Breast epithelium (tissue), 3 donors: ENCODE measurements around the gene VPS29.

ENCODE experiments used
- CTCF ChIP-seq, 3 donors: fragments of 450-650 bp; IDR thresholded peaks; one replicate each; pipeline ENCODE4 v1.5.1; 2016 to 2017; ENCODE audit warnings: antibody characterized with exemption in 3 of 3, mild to moderate bottlenecking in 3 of 3, moderate library complexity in 3 of 3
- POLR2A ChIP-seq: fragments of 450-650 bp; IDR thresholded peaks from one replicate; pipeline ENCODE4 v1.6.1; 2016; ENCODE audit warnings: antibody characterized with exemption, mild to moderate bottlenecking, moderate library complexity
- POLR2AphosphoS5 ChIP-seq, 3 donors: sonication (generic); formaldehyde crosslinking; IDR thresholded peaks; one replicate each; pipeline ENCODE4 v1.6.1; 2017; ENCODE audit warnings: antibody characterized with exemption in 3 of 3

- TF ChIP-seq CTCF (IDR thresholded peaks at IDR 0.05) (no peak), POLR2A (no peak), POLR2AphosphoS5 (IDR thresholded peaks at IDR 0.05) (no peak)
These were observed 38.1 kb upstream of the VPS29 start for GRCh38 chr12:110540048-110540447.
